PC-9 (cell line): ENCODE data around the gene LY86. TPM values are rescaled to one million over a fixed set of nuclear protein-coding genes. Genes with fewer than 3 reads are reported as not detected.

Experiments
- BruUV-seq: library from RNA; stranded (reverse); fragments of 400-500 nt; replicated peaks from 2 replicates; lab custom pipeline; 2021; lab: Mats Ljungman, UMichigan
- CTCF ChIA-PET: fragments of 300-600 bp; sonication (Branson Sonifier 250); formaldehyde crosslinking; loops from one replicate; lab custom pipeline; 2022; ENCODE audit warnings: antibody characterized with exemption; lab: Charles Lee
- POLR2A ChIA-PET: fragments of 300-600 bp; sonication (Branson Sonifier 250); formaldehyde crosslinking; loops from one replicate; lab custom pipeline; 2022; ENCODE audit warnings: antibody characterized with exemption; ENCODE audit not compliant: unreplicated experiment; lab: Charles Lee
- DNase-seq, 2 experiments: peaks; one replicate each; pipeline versions ENCODE4 v3.0.0 to v3.0.0-alpha.2; 2015 to 2022; ENCODE audit warnings: mixed read lengths in 1 of 2
- H2AFZ ChIP-seq: fragments of 200-600 bp; sonication (generic); 2 replicates; pipeline ENCODE4 v1.8.1; 2017; ENCODE audit warnings: antibody characterized with exemption
- H3F3A ChIP-seq: fragments of 200-600 bp; sonication (generic); 2 replicates; pipeline ENCODE4 v1.8.1; 2017; ENCODE audit warnings: antibody characterized with exemption, mild to moderate bottlenecking, low read depth; ENCODE audit not compliant: insufficient read depth
- H3K27ac ChIP-seq: fragments of 200-600 bp; sonication (generic); 2 replicates; pipeline ENCODE4 v1.6.1; 2016; ENCODE audit warnings: mixed run types
- H3K27me3 ChIP-seq: fragments of 200-600 bp; sonication (generic); 2 replicates; pipeline ENCODE4 v1.6.1; 2016; ENCODE audit warnings: low read depth, mixed run types; ENCODE audit not compliant: insufficient read depth
- H3K36me3 ChIP-seq: fragments of 200-600 bp; sonication (generic); 2 replicates; pipeline ENCODE4 v1.6.1; 2016; ENCODE audit warnings: low read depth, mixed run types
- H3K4me1 ChIP-seq: fragments of 200-600 bp; sonication (generic); replicated peaks from 2 replicates; pipeline ENCODE4 v1.6.1; 2016; ENCODE audit warnings: mixed run types; ENCODE audit not compliant: insufficient read depth
- H3K4me2 ChIP-seq: fragments of 200-600 bp; sonication (generic); 2 replicates; pipeline ENCODE4 v1.6.1; 2017; ENCODE audit warnings: mixed run types
- H3K4me3 ChIP-seq: fragments of 200-600 bp; sonication (generic); 2 replicates; pipeline ENCODE4 v1.6.1; 2016; ENCODE audit warnings: mixed run types
- H3K79me2 ChIP-seq: fragments of 200-600 bp; sonication (generic); 2 replicates; pipeline ENCODE4 v1.6.1; 2017; ENCODE audit warnings: low read depth, mixed run types
- H3K9me2 ChIP-seq: fragments of 200-600 bp; sonication (generic); 2 replicates; pipeline ENCODE4 v1.8.1; 2017; ENCODE audit warnings: mild to moderate bottlenecking; ENCODE audit not compliant: insufficient read depth
- H3K9me3 ChIP-seq: fragments of 200-600 bp; sonication (generic); 2 replicates; pipeline ENCODE4 v1.8.1; 2016; ENCODE audit warnings: low read depth; ENCODE audit not compliant: insufficient read depth
- H4K20me1 ChIP-seq: fragments of 200-600 bp; sonication (generic); 2 replicates; pipeline ENCODE4 v1.8.1; 2017; ENCODE audit not compliant: insufficient read depth
- CTCF ChIP-seq: fragments of 200-600 bp; sonication (generic); conservative IDR thresholded peaks from 2 replicates; pipeline ENCODE4 v1.6.1; 2017; ENCODE audit warnings: mixed run types, antibody characterized with exemption, mild to moderate bottlenecking, moderate library complexity
- EZH2 ChIP-seq: fragments of 200-600 bp; sonication (generic); IDR thresholded peaks from 2 replicates; pipeline ENCODE4 v1.8.0; 2017; ENCODE audit warnings: antibody characterized with exemption, low read depth
- intact Hi-C: fragments of 100-400 bp; cut with micrococcal nuclease; formaldehyde crosslinking; loops from one replicate; pipeline ENCODE4 v1.10.0; 2022; ENCODE audit not compliant: unreplicated experiment
- total RNA-seq: library from RNA; stranded (reverse); gene quantifications from 2 replicates; pipeline ENCODE4 v1.2.3, GENCODE V29; 2021

The LY86 gene
- total RNA-seq, 1 experiment from 2014 or later = not detected

- Histone ChIP-seq H4K20me1 (no peaks in the 10 kb centered on the region), H3K36me3 (no peaks in the 10 kb centered on the region), H3F3A (peaks cover 12% of the 10 kb centered on the region; the same call in 1 of the 2 replicates), H3K4me3 (no peak overlapping the region), H3K79me2 (no peaks in the 10 kb centered on the region), H3K9me2 (no peaks in the 10 kb centered on the region), H3K4me2 (no peak overlapping the region), H3K27ac (no peak overlapping the region), H3K4me1 (peaks cover 29% of the 10 kb centered on the region), H3K9me3 (no peaks in the 10 kb centered on the region), H3K27me3 (no peaks in the 10 kb centered on the region), H2AFZ (no peak overlapping the region)
- no peak for DNase-seq
- no TSS peak for BruUV-seq
- TF ChIP-seq CTCF (no peak), EZH2 (no peak)
- POLR2A ChIA-PET = interaction anchor here (0.5 to 1.4 kb wide), 3 partner anchors 17 to 570 kb away, joined by 9 to 20 read pairs (median 15); no protein-coding TSS in a partner anchor
- CTCF ChIA-PET = interaction anchor here (0.6 to 2.6 kb wide), 6 partner anchors 9 to 546 kb away, joined by 3 to 34 read pairs (median 5); no protein-coding TSS in a partner anchor
- intact Hi-C loops = no loop called here
These were observed 107.2 kb downstream of the LY86 start for GRCh38 chr6:6695625-6696276.

GRCh38 chr6:6696867-6697531 is 108.5 kb downstream of the LY86 start:
- intact Hi-C loops = no loop called here

More at GRCh38 chr6:6696867-6697531, 108.5 kb downstream of the LY86 start:
- Histone ChIP-seq H3K79me2 (no peaks in the 10 kb centered on the region), H2AFZ (no peak overlapping the region), H3K4me2 (no peak overlapping the region), H3K4me3 (no peak overlapping the region), H3K9me2 (no peaks in the 10 kb centered on the region), H3K27me3 (no peaks in the 10 kb centered on the region), H3K36me3 (no peaks in the 10 kb centered on the region), H3K9me3 (no peaks in the 10 kb centered on the region), H3F3A (peaks cover 8% of the 10 kb centered on the region; the same call in 1 of the 2 replicates), H3K27ac (no peak overlapping the region), H3K4me1 (peaks cover 29% of the 10 kb centered on the region), H4K20me1 (no peaks in the 10 kb centered on the region)
- ChIA-PET POLR2A (interaction anchor here (0.6 to 1.1 kb wide), 4 partner anchors 10 to 1555 kb away, joined by 3 to 5 read pairs (median 5); no protein-coding TSS in a partner anchor), CTCF (interaction anchor here (0.6 to 2.6 kb wide), 9 partner anchors 10 to 565 kb away, joined by 3 to 34 read pairs (median 4); no protein-coding TSS in a partner anchor)
- no TSS peak for BruUV-seq
- peak; percentile 71 for TF ChIP-seq CTCF
- no peak for TF ChIP-seq EZH2
- DNase-seq = peak; percentile 49 to 57
